Measurements from ENCODE around the gene PSAPL1.

The PSAPL1 gene

DNA sequence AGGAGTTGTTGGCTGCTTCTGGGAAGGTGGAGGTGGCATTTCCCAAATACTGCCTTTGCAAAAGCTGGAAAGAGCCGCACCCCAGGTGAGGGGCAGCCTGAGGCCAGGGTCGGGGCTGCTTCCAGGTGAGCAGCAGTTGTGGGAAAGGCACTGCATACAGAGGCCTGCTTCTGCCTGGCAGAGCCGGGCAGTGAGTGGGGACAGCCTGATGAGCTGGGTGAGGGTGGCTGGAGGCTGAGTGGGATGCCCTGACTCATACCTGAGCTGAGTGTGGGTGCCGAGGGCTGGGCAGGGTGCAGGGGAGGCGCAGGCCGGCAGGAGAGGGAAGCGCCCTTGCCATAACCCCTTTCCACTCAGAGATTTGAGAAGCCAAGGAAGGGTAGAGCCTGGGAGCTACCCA lies 6.5 kb upstream of the PSAPL1 start:
- no peaks in the 10 kb centered on the region for H3K4me1 ChIP-seq (ENCODE audit: insufficient read depth, low read length)
- H2AFZ ChIP-seq (ENCODE audit: low read depth, low read length) = no peak overlapping the region
- H3K79me2 ChIP-seq (ENCODE audit: insufficient read depth, low read length) = no peaks in the 10 kb centered on the region
- H3K27me3 ChIP-seq (ENCODE audit: insufficient read depth, low read length, poor library complexity) = no peaks in the 10 kb centered on the region
- H4K20me1 ChIP-seq (ENCODE audit: insufficient read depth, low read length) = peaks cover 7% of the 10 kb centered on the region
- no peaks in the 10 kb centered on the region for H3K36me3 ChIP-seq (ENCODE audit: insufficient read depth, low read length)
- no peak overlapping the region for H3K27ac ChIP-seq (ENCODE audit: low read length)
- no peak for TF ChIP-seq EZH2 (IDR thresholded peaks at IDR 0.05; ENCODE audit: borderline replicate concordance, low read depth, low read length, severe bottlenecking)
- TF ChIP-seq, protein P1, sequence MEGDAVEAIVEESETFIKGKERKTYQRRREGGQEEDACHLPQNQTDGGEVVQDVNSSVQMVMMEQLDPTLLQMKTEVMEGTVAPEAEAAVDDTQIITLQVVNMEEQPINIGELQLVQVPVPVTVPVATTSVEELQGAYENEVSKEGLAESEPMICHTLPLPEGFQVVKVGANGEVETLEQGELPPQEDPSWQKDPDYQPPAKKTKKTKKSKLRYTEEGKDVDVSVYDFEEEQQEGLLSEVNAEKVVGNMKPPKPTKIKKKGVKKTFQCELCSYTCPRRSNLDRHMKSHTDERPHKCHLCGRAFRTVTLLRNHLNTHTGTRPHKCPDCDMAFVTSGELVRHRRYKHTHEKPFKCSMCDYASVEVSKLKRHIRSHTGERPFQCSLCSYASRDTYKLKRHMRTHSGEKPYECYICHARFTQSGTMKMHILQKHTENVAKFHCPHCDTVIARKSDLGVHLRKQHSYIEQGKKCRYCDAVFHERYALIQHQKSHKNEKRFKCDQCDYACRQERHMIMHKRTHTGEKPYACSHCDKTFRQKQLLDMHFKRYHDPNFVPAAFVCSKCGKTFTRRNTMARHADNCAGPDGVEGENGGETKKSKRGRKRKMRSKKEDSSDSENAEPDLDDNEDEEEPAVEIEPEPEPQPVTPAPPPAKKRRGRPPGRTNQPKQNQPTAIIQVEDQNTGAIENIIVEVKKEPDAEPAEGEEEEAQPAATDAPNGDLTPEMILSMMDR (IDR thresholded peaks at IDR 0.05; ENCODE audit: borderline replicate concordance, extremely low read depth, low read length, poor library complexity, severe bottlenecking) = no peak
- DNase-seq = no peak
- no peak overlapping the region for H3K4me3 ChIP-seq (ENCODE audit: low read depth in 1 of 2, low read length in 2 of 2)
- H3K9ac ChIP-seq (ENCODE audit: low read depth, low read length) = no peak overlapping the region
- no peak overlapping the region for H3K4me2 ChIP-seq (ENCODE audit: insufficient read depth, low read length)
- ATAC-seq (ENCODE audit: insufficient read depth, low read depth) = no peak
- no peaks in the 10 kb centered on the region for H3K9me3 ChIP-seq (ENCODE audit: insufficient read depth, low read length, severe bottlenecking)

DNA sequence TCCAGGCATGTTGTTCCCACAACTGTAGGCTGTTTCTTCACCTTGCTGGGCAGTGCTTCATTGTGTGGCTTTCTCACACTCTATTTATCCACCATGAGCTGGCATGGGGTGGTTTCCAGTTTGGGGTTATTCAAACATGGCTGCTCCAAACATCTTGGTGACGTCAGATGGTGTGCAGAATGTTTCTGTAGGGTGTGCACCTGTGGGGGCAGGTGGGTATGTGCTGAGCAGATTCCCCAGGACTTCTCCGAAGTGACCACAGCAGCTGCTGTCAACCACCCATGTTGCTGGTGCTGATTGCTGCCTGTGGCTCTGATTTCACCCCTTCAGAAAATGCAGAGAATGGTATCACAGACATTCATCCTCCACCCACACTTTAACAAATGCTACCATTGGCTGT lies 5.0 kb upstream of the PSAPL1 start:
- Histone ChIP-seq H2AFZ (ENCODE audit: low read depth, low read length) (no peak overlapping the region), H3K9me3 (ENCODE audit: insufficient read depth, low read length, severe bottlenecking) (no peaks in the 10 kb centered on the region), H3K4me2 (ENCODE audit: insufficient read depth, low read length) (no peak overlapping the region), H3K4me1 (ENCODE audit: insufficient read depth, low read length) (no peaks in the 10 kb centered on the region), H3K79me2 (ENCODE audit: insufficient read depth, low read length) (no peaks in the 10 kb centered on the region), H4K20me1 (ENCODE audit: insufficient read depth, low read length) (peaks cover 11% of the 10 kb centered on the region), H3K36me3 (ENCODE audit: insufficient read depth, low read length) (no peaks in the 10 kb centered on the region), H3K27me3 (ENCODE audit: insufficient read depth, low read length, poor library complexity) (no peaks in the 10 kb centered on the region), H3K9ac (ENCODE audit: low read depth, low read length) (no peak overlapping the region), H3K27ac (ENCODE audit: low read length) (no peak overlapping the region), H3K4me3 (ENCODE audit: low read depth in 1 of 2, low read length in 2 of 2) (no peak overlapping the region)
- ATAC-seq (ENCODE audit: insufficient read depth, low read depth) = no peak
- TF ChIP-seq, protein P1 (IDR thresholded peaks at IDR 0.05; ENCODE audit: borderline replicate concordance, extremely low read depth, low read length, poor library complexity, severe bottlenecking) = no peak
- no peak for TF ChIP-seq EZH2 (IDR thresholded peaks at IDR 0.05; ENCODE audit: borderline replicate concordance, low read depth, low read length, severe bottlenecking)
- no peak for DNase-seq

DNA sequence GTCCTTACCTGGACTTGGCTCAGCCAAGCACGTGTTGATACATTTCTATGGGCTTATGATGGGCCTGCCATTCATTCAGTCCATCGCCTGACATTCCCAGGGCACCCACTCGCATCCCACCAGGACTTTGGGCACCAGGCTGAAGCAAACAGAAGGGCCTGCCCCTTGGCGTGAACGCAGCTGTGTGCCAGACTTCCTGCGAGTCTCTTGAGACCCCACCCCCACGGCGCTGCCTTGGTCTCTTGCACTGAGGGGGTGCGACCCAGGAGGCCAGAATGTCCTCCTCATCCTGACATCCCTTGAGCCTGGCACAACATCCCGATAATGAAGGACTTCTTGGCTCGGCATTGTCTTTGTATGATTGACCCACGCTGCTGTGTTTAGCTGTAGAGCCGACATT lies 1.5 kb upstream of the PSAPL1 start:
- DNase-seq (no peak), ATAC-seq (ENCODE audit: insufficient read depth, low read depth) (no peak)
- Histone ChIP-seq H3K27ac (ENCODE audit: low read length) (no peak overlapping the region), H3K4me2 (ENCODE audit: insufficient read depth, low read length) (no peak overlapping the region), H3K9me3 (ENCODE audit: insufficient read depth, low read length, severe bottlenecking) (no peaks in the 10 kb centered on the region), H3K4me1 (ENCODE audit: insufficient read depth, low read length) (no peaks in the 10 kb centered on the region), H3K9ac (ENCODE audit: low read depth, low read length) (no peak overlapping the region), H2AFZ (ENCODE audit: low read depth, low read length) (no peak overlapping the region), H4K20me1 (ENCODE audit: insufficient read depth, low read length) (peaks cover 5% of the 10 kb centered on the region; the same call in 1 of the 2 replicates), H3K36me3 (ENCODE audit: insufficient read depth, low read length) (no peaks in the 10 kb centered on the region), H3K27me3 (ENCODE audit: insufficient read depth, low read length, poor library complexity) (no peaks in the 10 kb centered on the region), H3K79me2 (ENCODE audit: insufficient read depth, low read length) (no peaks in the 10 kb centered on the region), H3K4me3 (ENCODE audit: low read depth in 1 of 2, low read length in 2 of 2) (no peak overlapping the region)
- TF ChIP-seq EZH2 (IDR thresholded peaks at IDR 0.05; ENCODE audit: borderline replicate concordance, low read depth, low read length, severe bottlenecking) = no peak
- TF ChIP-seq, protein P1 (IDR thresholded peaks at IDR 0.05; ENCODE audit: borderline replicate concordance, extremely low read depth, low read length, poor library complexity, severe bottlenecking) = no peak
